Mesenchymal stem cell (in vitro differentiated cells and primary cell): Measurements from ENCODE around the gene FIS1.

Source experiments
- DNase-seq: peaks from one replicate; pipeline ENCODE4 v3.0.0-alpha.2; 2013
- H2AFZ ChIP-seq: one replicate; pipeline ENCODE4 v1.6.1; 2013; ENCODE audit warnings: low read depth, mild to moderate bottlenecking, control low read depth, inconsistent platforms, low read length, moderate library complexity
- H2AK5ac ChIP-seq: 2 replicates; pipeline ENCODE4 v1.6.1; 2013; ENCODE audit warnings: low read length, moderate library complexity, mild to moderate bottlenecking, inconsistent platforms; ENCODE audit not compliant: severe bottlenecking
- H2BK120ac ChIP-seq: one replicate; pipeline ENCODE4 v1.6.1; 2013; ENCODE audit warnings: low read depth, mild to moderate bottlenecking, inconsistent platforms, low read length, moderate library complexity
- H2BK12ac ChIP-seq, 2 experiments: one replicate each; pipeline ENCODE4 v1.6.1; 2013; ENCODE audit warnings: inconsistent platforms in 2 of 2, low read length in 2 of 2, mild to moderate bottlenecking in 2 of 2, moderate library complexity in 2 of 2, control low read depth in 1 of 2
- H2BK15ac ChIP-seq: one replicate; pipeline ENCODE4 v1.6.1; 2013; ENCODE audit warnings: mild to moderate bottlenecking, low read depth, inconsistent platforms; ENCODE audit not compliant: poor library complexity, severe bottlenecking
- H2BK5ac ChIP-seq: 2 replicates; pipeline ENCODE4 v1.6.1; 2013; ENCODE audit warnings: low read depth, mild to moderate bottlenecking, low read length, control low read depth, inconsistent platforms; ENCODE audit not compliant: poor library complexity, severe bottlenecking
- H3K14ac ChIP-seq, 2 experiments: one replicate each; pipeline ENCODE4 v1.6.1; 2013; ENCODE audit warnings: inconsistent platforms in 2 of 2, low read length in 2 of 2, control low read depth in 1 of 2, mild to moderate bottlenecking in 1 of 2, moderate library complexity in 1 of 2
- H3K18ac ChIP-seq, 2 experiments: one replicate each; pipeline ENCODE4 v1.6.1; 2013; ENCODE audit warnings: inconsistent platforms in 2 of 2, low read length in 2 of 2, control low read depth in 1 of 2, low read depth in 1 of 2, mild to moderate bottlenecking in 1 of 2
- H3K23ac ChIP-seq, 2 experiments: one replicate each; pipeline ENCODE4 v1.6.1; 2013; ENCODE audit warnings: inconsistent platforms in 2 of 2, low read length in 2 of 2, mild to moderate bottlenecking in 2 of 2, moderate library complexity in 2 of 2, control low read depth in 1 of 2
- H3K27ac ChIP-seq: 2 replicates; pipeline ENCODE4 v1.5.1; 2013; ENCODE audit warnings: mild to moderate bottlenecking, moderate library complexity, low read length, control low read depth, inconsistent platforms; ENCODE audit not compliant: poor library complexity, severe bottlenecking
- H3K27me3 ChIP-seq, 2 experiments: 2 replicates each; pipeline versions ENCODE4 v1.6.1 to v1.7.0; 2013; ENCODE audit warnings: low read length in 2 of 2, mild to moderate bottlenecking in 2 of 2, moderate library complexity in 2 of 2, control low read depth in 1 of 2, inconsistent platforms in 1 of 2; ENCODE audit not compliant: control insufficient read depth in 1 of 2, insufficient read depth in 1 of 2
- H3K36me3 ChIP-seq, 2 experiments: 2 replicates each; pipeline versions ENCODE4 v1.6.1 to v1.7.0; 2013; ENCODE audit warnings: low read length in 2 of 2, control low read depth in 1 of 2, inconsistent platforms in 1 of 2, low read depth in 1 of 2, mild to moderate bottlenecking in 1 of 2; ENCODE audit not compliant: insufficient read depth in 2 of 2, control insufficient read depth in 1 of 2
- H3K4ac ChIP-seq, 2 experiments: one replicate each; pipeline ENCODE4 v1.6.1; 2013; ENCODE audit warnings: inconsistent platforms in 2 of 2, low read length in 2 of 2, mild to moderate bottlenecking in 2 of 2, moderate library complexity in 2 of 2, control low read depth in 1 of 2, low read depth in 1 of 2
- H3K4me1 ChIP-seq: 2 replicates; pipeline ENCODE4 v1.6.1; 2013; ENCODE audit warnings: low read depth, low read length, control low read depth; ENCODE audit not compliant: control insufficient read depth, insufficient read depth
- H3K4me2 ChIP-seq: 2 replicates; pipeline ENCODE4 v1.6.1; 2013; ENCODE audit warnings: low read length, mild to moderate bottlenecking, inconsistent platforms; ENCODE audit not compliant: poor library complexity, severe bottlenecking
- H3K4me3 ChIP-seq, 2 experiments: 2 replicates each; pipeline versions ENCODE4 v1.5.1 to v1.7.0; 2013; ENCODE audit warnings: low read length in 2 of 2, mild to moderate bottlenecking in 2 of 2, control low read depth in 1 of 2, low read depth in 1 of 2; ENCODE audit not compliant: insufficient read depth in 1 of 2
- H3K79me1 ChIP-seq: replicated peaks from 2 replicates; pipeline ENCODE4 v1.6.1; 2013; ENCODE audit warnings: mild to moderate bottlenecking, control low read depth, low read length, inconsistent platforms; ENCODE audit not compliant: poor library complexity, severe bottlenecking
- H3K9ac ChIP-seq: 2 replicates; pipeline ENCODE4 v1.7.0; 2013; ENCODE audit warnings: mild to moderate bottlenecking, low read length, moderate library complexity
- H3K9me3 ChIP-seq: 2 replicates; pipeline ENCODE4 v1.7.0; 2013; ENCODE audit warnings: mild to moderate bottlenecking, low read length; ENCODE audit not compliant: control insufficient read depth
- H4K8ac ChIP-seq: one replicate; pipeline ENCODE4 v1.6.1; 2013; ENCODE audit warnings: inconsistent platforms, mild to moderate bottlenecking, low read length, moderate library complexity
- H4K91ac ChIP-seq: one replicate; pipeline ENCODE4 v1.6.1; 2013; ENCODE audit warnings: mild to moderate bottlenecking, low read length, inconsistent platforms
- WGBS: methylation state at CpG from one replicate; pipeline ENCODE4 v1.1.7; 2013; ENCODE audit warnings: mixed read lengths; 5-methylcytosine and 5-hydroxymethylcytosine counted together

FIS1 gene

DNA sequence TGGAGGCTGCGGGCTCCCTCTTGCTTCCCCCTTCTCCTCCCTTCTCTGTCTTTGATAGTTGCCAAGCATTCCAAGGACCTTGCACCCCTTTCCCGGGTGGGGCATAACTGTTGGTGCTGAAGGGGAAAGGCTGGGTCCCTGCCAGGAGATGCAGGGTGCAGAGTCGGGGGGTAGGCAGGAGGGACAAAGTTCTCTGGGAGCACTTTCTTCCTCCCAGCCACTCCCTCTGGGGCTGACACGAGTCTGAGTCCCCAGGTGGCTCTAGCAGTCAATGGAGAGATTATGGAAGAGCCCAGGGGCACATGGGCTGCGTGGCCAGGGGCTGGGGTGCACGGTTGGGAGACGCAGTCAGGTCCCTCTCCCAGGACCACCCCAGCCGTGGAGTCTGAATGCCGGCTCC, 9.4 kb downstream of the FIS1 start:
- peaks cover 17% of the 10 kb centered on the region for H3K79me1 ChIP-seq
- no peaks in the 10 kb centered on the region for H3K9me3 ChIP-seq
- no peak overlapping the region for H3K9ac ChIP-seq
- no peak overlapping the region for H4K91ac ChIP-seq
- H2BK15ac ChIP-seq: no peak overlapping the region
- no peak overlapping the region for H3K4me3 ChIP-seq
- H3K4me1 ChIP-seq: peaks cover 39% of the 10 kb centered on the region
- peaks cover 36 to 66% of the 10 kb centered on the region in 2 experiments for H3K36me3 ChIP-seq
- no peak overlapping the region for H3K4ac ChIP-seq
- DNase-seq: no peak
- no peak overlapping the region for H4K8ac ChIP-seq
- H3K23ac ChIP-seq: no peak overlapping the region
- no peak overlapping the region for H2BK120ac ChIP-seq
- H3K27me3 ChIP-seq: no peaks in the 10 kb centered on the region
- H2BK12ac ChIP-seq: no peak overlapping the region
- 86% methylated on average over 6 of the region's 9 CpGs for WGBS
- H2AK5ac ChIP-seq: no peak overlapping the region
- no peak overlapping the region for H2BK5ac ChIP-seq
- H3K27ac ChIP-seq: no peak overlapping the region
- H3K4me2 ChIP-seq: no peak overlapping the region
- H2AFZ ChIP-seq: no peak overlapping the region
- no peak overlapping the region for H3K18ac ChIP-seq
- H3K14ac ChIP-seq: no peak overlapping the region

DNA sequence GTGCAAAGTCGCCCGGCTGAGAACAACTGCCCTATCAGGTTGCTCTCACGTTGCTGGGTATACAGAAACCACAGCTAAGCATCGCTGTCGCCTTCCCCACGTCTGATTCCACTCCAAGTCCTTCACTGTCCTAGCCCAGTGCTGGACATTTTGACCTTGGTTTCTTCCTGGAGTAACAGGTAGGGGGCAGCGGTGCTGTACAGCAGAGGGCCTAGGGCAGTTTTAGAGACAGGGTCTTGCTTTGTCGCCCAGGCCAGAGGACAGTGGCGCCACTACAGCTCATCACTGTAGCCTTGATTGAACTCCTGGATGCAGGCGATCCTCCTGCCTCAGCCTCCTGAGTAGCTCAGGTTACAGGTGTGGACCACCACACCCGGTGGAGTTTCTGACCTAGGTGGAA, 9.8 kb downstream of the FIS1 start:
- no peak overlapping the region for H3K18ac ChIP-seq
- H3K27ac ChIP-seq: no peak overlapping the region
- H3K27me3 ChIP-seq: no peaks in the 10 kb centered on the region
- H3K4me2 ChIP-seq: no peak overlapping the region
- H2AFZ ChIP-seq: no peak overlapping the region
- H3K36me3 ChIP-seq: peaks cover 31 to 62% of the 10 kb centered on the region in 2 experiments
- no peak overlapping the region for H3K4me3 ChIP-seq
- H4K91ac ChIP-seq: no peak overlapping the region
- H2BK5ac ChIP-seq: no peak overlapping the region
- no peak overlapping the region for H3K23ac ChIP-seq
- H2BK15ac ChIP-seq: no peak overlapping the region
- H3K9ac ChIP-seq: no peak overlapping the region
- H2BK12ac ChIP-seq: no peak overlapping the region
- peaks cover 13% of the 10 kb centered on the region for H3K79me1 ChIP-seq
- H3K4ac ChIP-seq: no peak overlapping the region
- peaks cover 39% of the 10 kb centered on the region for H3K4me1 ChIP-seq
- WGBS: 70% methylated on average over 11 of the region's 11 CpGs
- no peak overlapping the region for H2BK120ac ChIP-seq
- no peaks in the 10 kb centered on the region for H3K9me3 ChIP-seq
- H2AK5ac ChIP-seq: no peak overlapping the region
- DNase-seq: no peak
- no peak overlapping the region for H3K14ac ChIP-seq
- H4K8ac ChIP-seq: no peak overlapping the region

DNA sequence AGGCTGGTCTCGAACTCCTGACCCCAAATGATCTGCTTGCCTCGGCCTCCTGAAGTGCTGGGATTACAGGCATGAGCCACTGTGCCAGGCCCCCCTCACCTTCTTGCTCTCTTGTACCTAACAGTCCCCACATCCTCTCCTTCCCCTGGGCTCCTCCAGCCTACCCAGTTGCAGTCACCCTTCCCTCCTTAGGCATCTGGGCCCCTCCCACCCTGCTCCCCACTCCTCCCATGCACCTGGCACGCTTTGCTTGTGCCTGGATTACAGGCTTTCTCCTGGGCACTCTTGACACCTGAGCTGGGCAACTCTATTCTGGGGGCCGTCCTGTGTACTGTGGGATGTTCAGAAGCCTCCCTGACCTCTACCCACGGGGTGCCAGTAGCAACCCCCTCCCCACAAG, 10.2 kb downstream of the FIS1 start:
- Histone ChIP-seq H4K8ac (no peak overlapping the region), H3K14ac (no peak overlapping the region), H3K18ac (no peak overlapping the region), H2AFZ (no peak overlapping the region), H2BK15ac (no peak overlapping the region), H3K36me3 (peaks cover 27 to 61% of the 10 kb centered on the region in 2 experiments), H3K4ac (no peak overlapping the region), H3K4me3 (no peak overlapping the region), H3K9me3 (no peaks in the 10 kb centered on the region), H3K9ac (no peak overlapping the region), H3K23ac (no peak overlapping the region), H2BK5ac (no peak overlapping the region), H3K27ac (no peak overlapping the region), H3K4me1 (peaks cover 37% of the 10 kb centered on the region), H3K4me2 (no peak overlapping the region), H4K91ac (no peak overlapping the region), H2BK120ac (no peak overlapping the region), H3K79me1 (peaks cover 11% of the 10 kb centered on the region), H3K27me3 (no peaks in the 10 kb centered on the region), H2BK12ac (no peak overlapping the region), H2AK5ac (no peak overlapping the region)
- DNase-seq: no peak
- WGBS: 92% methylated on average over 5 of the region's 5 CpGs

DNA sequence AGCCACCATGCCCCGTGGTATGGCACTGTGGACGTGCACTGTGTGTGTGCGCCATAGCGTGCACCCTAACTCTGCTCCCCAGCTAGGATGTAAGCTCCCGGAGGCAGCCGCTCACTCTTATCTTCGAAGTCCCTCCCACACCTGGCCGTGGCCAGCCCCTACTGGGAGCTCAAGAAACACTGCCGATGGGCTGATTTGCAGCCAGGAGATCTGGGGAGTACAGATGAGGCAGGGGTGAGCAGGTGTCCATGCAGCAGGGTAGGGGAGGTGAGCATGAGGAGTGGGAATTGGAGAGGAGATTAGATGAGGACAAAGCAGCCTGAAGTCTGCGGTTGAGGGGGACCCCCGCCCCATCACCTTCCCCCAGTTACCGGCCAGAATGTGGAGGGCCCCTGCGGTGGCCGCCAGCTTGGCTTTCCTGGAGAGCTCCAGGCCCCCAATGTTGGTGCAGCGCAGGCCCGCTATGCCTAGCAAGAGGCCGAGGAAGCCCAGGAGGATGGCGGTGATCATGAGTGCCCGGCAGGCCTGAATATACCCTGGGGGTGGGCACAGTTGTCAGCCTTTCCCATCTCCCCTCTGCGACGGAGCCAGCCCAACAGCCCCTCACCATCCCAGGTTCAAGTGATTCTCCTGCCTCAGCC, 10.9 kb downstream of the FIS1 start:
- no peak overlapping the region for H3K23ac ChIP-seq
- H3K4me2 ChIP-seq: no peak overlapping the region
- H4K91ac ChIP-seq: no peak overlapping the region
- no peaks in the 10 kb centered on the region for H3K27me3 ChIP-seq
- H2AK5ac ChIP-seq: no peak overlapping the region
- H2BK5ac ChIP-seq: no peak overlapping the region
- no peak overlapping the region for H3K27ac ChIP-seq
- DNase-seq: no peak
- no peak overlapping the region for H2AFZ ChIP-seq
- peaks cover 10% of the 10 kb centered on the region for H3K79me1 ChIP-seq
- no peak overlapping the region for H2BK12ac ChIP-seq
- H3K36me3 ChIP-seq: peaks cover 28 to 57% of the 10 kb centered on the region in 2 experiments
- H3K4me3 ChIP-seq: no peak overlapping the region
- H4K8ac ChIP-seq: no peak overlapping the region
- H3K18ac ChIP-seq: no peak overlapping the region
- H3K14ac ChIP-seq: no peak overlapping the region
- no peak overlapping the region for H2BK15ac ChIP-seq
- no peaks in the 10 kb centered on the region for H3K9me3 ChIP-seq
- no peak overlapping the region for H3K4ac ChIP-seq
- H2BK120ac ChIP-seq: no peak overlapping the region
- peaks cover 31% of the 10 kb centered on the region for H3K4me1 ChIP-seq
- WGBS: 87% methylated on average over 21 of the region's 21 CpGs
- no peak overlapping the region for H3K9ac ChIP-seq
